ENCODE results near the gene TYMP. TPM values are rescaled to one million over a fixed set of nuclear protein-coding genes. Genes with fewer than 3 reads are reported as not detected.

The TYMP gene
- total and polyA plus RNA-seq, 2 of the 4 experiments (the other 2 are of a cell fraction) = 0.18 to 0.74 TPM

GRCh38 chr22:50507991-50508884 lies 21.6 kb downstream of the TYMP start, which contains the start of gene NCAPH2:
Gene NCAPH2, plus strand, starts transcription at chr22:50508224. Its CDS starts 114 bp downstream, at chr22:50508338.
- peaks cover 19 to 57% of the 10 kb centered on the region in 2 experiments for H3K79me1 ChIP-seq (ENCODE audit: low read depth in 1 of 2, low read length in 2 of 2)
- H3K56ac ChIP-seq (ENCODE audit: extremely low read depth, insufficient read depth, low read length) = peak within 1 kb of the TSS; percentile 81
- peak within 1 kb of the TSS; percentile 95 for H3K27ac ChIP-seq (ENCODE audit: insufficient read depth, low read length)
- WGBS, 2 experiments (ENCODE audit: extremely low coverage in 2 of 2, insufficient read length in 1 of 2) = 1% methylated on average over 15 of the region's 76 CpGs; no CpG with 5 or more reads in 1 of the 2 experiments
- H3K4me2 ChIP-seq (ENCODE audit: low read depth, low read length) = peak within 1 kb of the TSS; percentile 95
- H3K36me3 ChIP-seq (ENCODE audit: control insufficient read depth, insufficient read depth, low read length) = peaks cover 16% of the 10 kb centered on the region
- ChIA-PET POLR2A (ENCODE audit: unreplicated experiment) (interaction anchor here (0.6 to 0.9 kb wide), 3 partner anchors 15 to 86 kb away, joined by 3 to 4 read pairs (median 3); partner anchors contain the start of gene SCO2), CTCF (interaction anchor here (0.6 to 1.7 kb wide), 5 partner anchors 10 to 55 kb away, joined by 3 to 6 read pairs (median 3); partner anchors contain the start of gene SCO2)
- in situ Hi-C loops (cut with MboI; ENCODE audit: low sequenced_read_pairs) (no loop called here), intact Hi-C loops (cut with micrococcal nuclease) (no loop called here), dilution Hi-C loops (cut with HindIII; ENCODE audit: low sequenced_read_pairs, unreplicated experiment) (no loop called here)
- H4K91ac ChIP-seq (ENCODE audit: insufficient read depth, low read depth, low read length) = peak within 1 kb of the TSS; percentile 86
- peak within 1 kb of the TSS; percentile 73 for H2BK120ac ChIP-seq (ENCODE audit: low read depth, low read length)
- peak; percentile 81 for ATAC-seq (ENCODE audit: low read depth)
- H2AK9ac ChIP-seq (replicated peaks; ENCODE audit: low read depth, low read length, poor library complexity) = peak within 1 kb of the TSS; percentile 100
- H2BK5ac ChIP-seq (ENCODE audit: low read depth, low read length, poor library complexity, severe bottlenecking) = peak within 1 kb of the TSS; percentile 92
- H4K20me1 ChIP-seq (ENCODE audit: insufficient read depth, low read length) = no peaks in the 10 kb centered on the region; the same call in 1 of the 2 replicates
- no peaks in the 10 kb centered on the region for H3K27me3 ChIP-seq (ENCODE audit: control insufficient read depth, insufficient read depth, low read length)
- H4K5ac ChIP-seq (ENCODE audit: low read depth, low read length) = peak within 1 kb of the TSS; percentile 98
- DNase-seq = peak; percentile 95
- H3K9me3 ChIP-seq (ENCODE audit: control insufficient read depth, insufficient read depth, low read length) = no peaks in the 10 kb centered on the region
- H3K4me1 ChIP-seq (ENCODE audit: control insufficient read depth, insufficient read depth, low read length) = peaks cover 4% of the 10 kb centered on the region
- H2BK15ac ChIP-seq (ENCODE audit: low read depth, low read length) = peak within 1 kb of the TSS; percentile 0; the same call in 1 of the 3 replicates
- H4K8ac ChIP-seq (ENCODE audit: low read depth in 2 of 2, low read length in 2 of 2) = peak within 1 kb of the TSS; percentile 90 to 96
- peak within 1 kb of the TSS; percentile 98 for H3K9ac ChIP-seq (ENCODE audit: low read depth, low read length)
- H3K14ac ChIP-seq (replicated peaks; ENCODE audit: low read depth, low read length) = peak within 1 kb of the TSS; percentile 87
- no TSS peak for BruUV-seq (replicated peaks)
- H3K9me1 ChIP-seq (ENCODE audit: insufficient read depth, low read length) = peaks cover 4% of the 10 kb centered on the region; the same call in 1 of the 2 replicates
- H2AFZ ChIP-seq (replicated peaks; ENCODE audit: low read length, poor library complexity) = peak within 1 kb of the TSS; percentile 99
- peak within 1 kb of the TSS; percentile 100 for H3K4me3 ChIP-seq (ENCODE audit: insufficient read depth, low read depth, low read length)
- peak within 1 kb of the TSS; percentile 97 for H2AK5ac ChIP-seq (ENCODE audit: low read depth, low read length)
- peak within 1 kb of the TSS; percentile 81; the same call in 1 of the 2 replicates for H3K18ac ChIP-seq (ENCODE audit: low read depth, low read length)
- H2BK20ac ChIP-seq (ENCODE audit: low read depth, low read length) = no peak within 1 kb of the TSS
- peak within 1 kb of the TSS; percentile 72 for H3K23ac ChIP-seq (ENCODE audit: low read depth, low read length)
- H3K4ac ChIP-seq (ENCODE audit: low read depth, low read length) = peak within 1 kb of the TSS; percentile 97
- TF ChIP-seq CEBPB (IDR thresholded peaks at IDR 0.05; ENCODE audit: low read depth, low read length) (peak; percentile 46; the same call in 1 of the 2 replicates), RCOR1 (IDR thresholded peaks at IDR 0.05; ENCODE audit: insufficient replicate concordance, low read length) (no peak), CHD1 (IDR thresholded peaks at IDR 0.05; ENCODE audit: low read depth, low read length) (no peak), FOS (IDR thresholded peaks at IDR 0.05; ENCODE audit: low read depth, low read length) (no peak), RAD21 (IDR thresholded peaks at IDR 0.05; ENCODE audit: low read length) (no peak), NFE2L2 (IDR thresholded peaks at IDR 0.05; ENCODE audit: low read depth, low read length) (no peak), ELK1 (IDR thresholded peaks at IDR 0.05; ENCODE audit: borderline replicate concordance, low read depth, low read length) (no peak), MXI1 (IDR thresholded peaks at IDR 0.05; ENCODE audit: borderline replicate concordance, low read depth, low read length) (peak; percentile 57; the same call in 1 of the 2 replicates), USF2 (IDR thresholded peaks at IDR 0.05; ENCODE audit: low read depth, low read length) (no peak), POLR2A (IDR thresholded peaks at IDR 0.05; ENCODE audit: low read depth, low read length) (peak; percentile 57), CTCF (conservative IDR thresholded peaks at IDR 0.05; ENCODE audit: low read depth, low read length) (no peak), BHLHE40 (IDR thresholded peaks at IDR 0.05; ENCODE audit: low read depth, low read length) (no peak), MAZ (IDR thresholded peaks at IDR 0.05; ENCODE audit: borderline replicate concordance, low read depth, low read length) (peak; percentile 92)
